Thymus (tissue), 11 donors: Measurements from ENCODE around the gene GRIN2B. TPM values are rescaled to one million over a fixed set of nuclear protein-coding genes. Genes with fewer than 3 reads are reported as not detected.

ENCODE experiments used
- DNase-seq, 9 donors: peaks; one replicate each; pipeline ENCODE4 v3.0.0-alpha.2; 2013; ENCODE audit warnings: low spot score in 9 of 9, low read depth in 6 of 9, missing footprints in 1 of 9
- H3K27ac ChIP-seq, 2 donors: one replicate each; pipeline ENCODE4 v1.5.1; 2013; ENCODE audit warnings: control low read depth in 1 of 2, low read depth in 1 of 2, low read length in 1 of 2, mild to moderate bottlenecking in 1 of 2, moderate library complexity in 1 of 2
- H3K27me3 ChIP-seq, 2 donors: one replicate each; pipeline ENCODE4 v1.5.1; 2013; ENCODE audit warnings: low read length in 1 of 2; ENCODE audit not compliant: control insufficient read depth in 2 of 2, insufficient read depth in 1 of 2
- H3K36me3 ChIP-seq, 2 donors: one replicate each; pipeline ENCODE4 v1.5.1; 2013; ENCODE audit warnings: low read length in 1 of 2, mild to moderate bottlenecking in 1 of 2, moderate library complexity in 1 of 2; ENCODE audit not compliant: control insufficient read depth in 2 of 2, insufficient read depth in 2 of 2
- H3K4me1 ChIP-seq, 2 donors: one replicate each; pipeline ENCODE4 v1.5.1; 2013; ENCODE audit warnings: low read length in 2 of 2; ENCODE audit not compliant: control insufficient read depth in 2 of 2, insufficient read depth in 2 of 2
- H3K4me3 ChIP-seq, 2 donors: one replicate each; pipeline ENCODE4 v1.5.1; 2013; ENCODE audit warnings: low read length in 2 of 2, control low read depth in 1 of 2, mild to moderate bottlenecking in 1 of 2
- H3K9me3 ChIP-seq, 2 donors: one replicate each; pipeline ENCODE4 v1.5.1; 2013; ENCODE audit warnings: low read length in 1 of 2, mild to moderate bottlenecking in 1 of 2; ENCODE audit not compliant: control insufficient read depth in 2 of 2, insufficient read depth in 1 of 2
- WGBS: extraction: QIAGEN DNeasy Blood & Tissue Kit; methylation state at CpG from one replicate; pipeline ENCODE4 v1.1.7; 2013; 5-methylcytosine and 5-hydroxymethylcytosine counted together
- polyA plus RNA-seq: library from polyadenylated mRNA; stranded (reverse); fragments of 200-250 nt; gene quantifications from one replicate; pipeline ENCODE4 v1.2.3, GENCODE V29; 2013
- total RNA-seq: library from RNA; stranded (reverse); fragments of 120-200 nt; gene quantifications from one replicate; pipeline ENCODE4 v1.2.4, GENCODE V29; 2013
- donor health status: healthy.

Gene GRIN2B
- total and polyA plus RNA-seq, 2 donors, result under 0.01 to 0.02 TPM

DNA sequence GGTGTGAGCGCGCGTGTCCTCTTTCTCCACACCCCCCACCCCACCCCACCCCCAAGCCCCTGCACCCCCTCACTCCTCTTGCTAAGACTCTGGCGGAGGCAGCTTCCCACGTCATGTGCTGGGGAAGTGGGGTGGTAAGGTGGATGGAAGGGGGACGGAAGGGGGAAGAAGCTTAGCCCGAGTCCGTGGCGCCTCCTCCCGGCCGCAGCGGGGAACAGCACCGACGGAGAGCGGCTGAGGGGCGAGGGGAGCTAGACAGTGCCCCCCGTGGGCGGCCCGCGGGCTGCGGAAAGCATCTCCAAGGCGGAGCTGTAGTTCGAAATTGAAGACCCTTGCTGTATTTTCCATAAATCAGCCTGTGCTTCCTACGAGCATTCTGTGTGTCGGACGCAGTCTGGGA is 588 bp upstream of the GRIN2B start:
- Histone ChIP-seq H3K4me3 (no peak overlapping the region), H3K27me3 (peaks cover 23 to 47% of the 10 kb centered on the region in 2 donors), H3K4me1 (no peaks in the 10 kb centered on the region), H3K9me3 (peaks cover 0 to 1% of the 10 kb centered on the region in 2 donors), H3K36me3 (no peaks in the 10 kb centered on the region), H3K27ac (no peak overlapping the region)
- WGBS, result 5% methylated on average over 26 of the region's 26 CpGs
- DNase-seq, result peak in 1 of 9 donors; percentile 2

DNA sequence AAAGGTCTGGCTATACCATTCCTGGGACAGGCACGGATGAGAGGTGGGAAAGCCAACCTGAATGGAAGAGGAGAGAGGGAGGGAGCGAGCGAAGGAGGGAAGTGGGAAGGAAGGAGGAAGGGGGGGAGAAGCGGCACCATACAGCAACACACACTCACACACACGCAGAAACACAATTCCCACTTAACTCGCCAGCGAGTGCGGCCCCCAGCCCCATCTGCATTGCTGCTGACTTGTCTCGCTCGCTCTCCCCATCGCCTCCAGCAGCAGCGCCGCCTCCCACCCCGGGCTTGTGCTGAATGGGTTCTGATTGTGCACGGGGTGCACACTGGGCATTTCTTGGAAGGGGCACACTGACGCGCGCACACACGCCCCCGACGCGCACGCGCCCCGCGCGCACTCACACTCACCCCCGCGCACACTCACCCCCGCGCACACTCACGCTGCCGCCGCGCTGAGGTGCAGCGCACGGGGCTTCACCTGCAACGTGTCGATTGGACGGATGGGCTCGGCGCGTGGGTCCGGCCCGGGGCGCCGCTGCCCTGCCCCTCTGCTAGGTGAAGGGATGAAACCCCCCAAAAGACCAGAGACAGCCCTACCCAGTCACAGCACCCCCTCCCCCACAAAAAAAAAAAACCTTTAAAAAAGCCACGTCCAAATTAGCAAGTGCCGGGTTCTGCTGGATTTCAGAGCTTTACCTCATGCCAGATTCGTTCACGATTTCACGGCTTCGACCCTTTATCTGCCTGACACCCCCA is 685 bp downstream of the GRIN2B start:
- DNase-seq, result no peak
- Histone ChIP-seq H3K4me3 (no peak overlapping the region), H3K36me3 (no peaks in the 10 kb centered on the region), H3K9me3 (peaks cover 0 to 1% of the 10 kb centered on the region in 2 donors), H3K27me3 (peaks cover 23 to 47% of the 10 kb centered on the region in 2 donors), H3K4me1 (no peaks in the 10 kb centered on the region), H3K27ac (no peak overlapping the region)
- 3% methylated on average over 53 of the region's 53 CpGs for WGBS

- Histone ChIP-seq H3K27ac (no peak overlapping the region), H3K36me3 (no peaks in the 10 kb centered on the region), H3K27me3 (peaks cover 23 to 47% of the 10 kb centered on the region in 2 donors), H3K9me3 (peaks cover 0 to 1% of the 10 kb centered on the region in 2 donors), H3K4me3 (no peak overlapping the region), H3K4me1 (no peaks in the 10 kb centered on the region)
- 25% methylated on average over 15 of the region's 15 CpGs for WGBS
- no peak for DNase-seq
These were observed 1.5 kb downstream of the GRIN2B start for GRCh38 chr12:13979772-13980378.

DNA sequence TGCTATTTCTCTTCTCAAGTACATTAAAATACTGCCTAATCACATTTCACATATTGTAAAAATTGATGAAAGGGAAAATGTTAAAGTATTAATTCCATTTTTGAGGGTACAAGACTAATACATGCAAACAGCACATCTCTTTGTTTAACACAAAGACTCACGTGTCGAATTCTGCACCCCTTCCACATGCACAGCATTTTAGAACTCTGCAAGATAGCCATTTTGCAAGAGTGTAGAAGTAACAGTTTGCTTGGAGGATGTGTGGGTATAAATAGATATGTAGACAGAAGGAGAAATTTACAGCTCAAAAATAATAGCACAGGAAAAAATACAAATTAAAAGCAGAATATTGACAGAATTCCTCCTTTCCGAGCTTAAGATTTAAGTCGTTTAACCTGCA is 2.5 kb downstream of the GRIN2B start:
- 84% methylated on average over 4 of the region's 4 CpGs for WGBS
- H3K36me3 ChIP-seq, result no peaks in the 10 kb centered on the region
- H3K9me3 ChIP-seq, result peaks cover 0 to 1% of the 10 kb centered on the region in 2 donors
- no peaks in the 10 kb centered on the region for H3K4me1 ChIP-seq
- H3K4me3 ChIP-seq, result no peak overlapping the region
- DNase-seq, result no peak
- H3K27ac ChIP-seq, result no peak overlapping the region
- peaks cover 23 to 47% of the 10 kb centered on the region in 2 donors for H3K27me3 ChIP-seq

DNA sequence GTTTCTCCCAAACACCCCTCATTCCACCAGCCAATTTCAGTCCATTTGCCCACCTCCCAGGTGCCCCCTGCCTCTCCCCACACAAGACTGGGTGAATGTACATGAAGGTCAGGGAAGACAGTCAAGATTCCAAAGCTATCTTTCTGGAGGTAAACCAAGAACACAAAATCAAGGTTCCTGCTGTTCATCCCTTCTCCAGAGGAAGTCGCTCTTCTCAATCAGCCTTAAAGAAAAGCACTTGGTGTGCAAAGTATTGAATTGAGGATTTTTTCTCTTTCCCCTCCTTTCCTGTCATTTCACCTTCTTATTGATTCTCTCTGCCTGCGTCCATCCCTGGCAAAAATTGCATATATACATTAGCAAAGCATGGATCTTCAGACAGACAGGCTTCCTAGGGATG is 4.5 kb downstream of the GRIN2B start:
- no peaks in the 10 kb centered on the region for H3K36me3 ChIP-seq
- H3K4me3 ChIP-seq, result no peak overlapping the region
- H3K4me1 ChIP-seq, result no peaks in the 10 kb centered on the region
- no peak for DNase-seq
- no peaks in the 10 kb centered on the region for H3K9me3 ChIP-seq
- 77% methylated on average over 2 of the region's 2 CpGs for WGBS
- H3K27ac ChIP-seq, result no peak overlapping the region
- peaks cover 21 to 32% of the 10 kb centered on the region in 2 donors for H3K27me3 ChIP-seq

DNA sequence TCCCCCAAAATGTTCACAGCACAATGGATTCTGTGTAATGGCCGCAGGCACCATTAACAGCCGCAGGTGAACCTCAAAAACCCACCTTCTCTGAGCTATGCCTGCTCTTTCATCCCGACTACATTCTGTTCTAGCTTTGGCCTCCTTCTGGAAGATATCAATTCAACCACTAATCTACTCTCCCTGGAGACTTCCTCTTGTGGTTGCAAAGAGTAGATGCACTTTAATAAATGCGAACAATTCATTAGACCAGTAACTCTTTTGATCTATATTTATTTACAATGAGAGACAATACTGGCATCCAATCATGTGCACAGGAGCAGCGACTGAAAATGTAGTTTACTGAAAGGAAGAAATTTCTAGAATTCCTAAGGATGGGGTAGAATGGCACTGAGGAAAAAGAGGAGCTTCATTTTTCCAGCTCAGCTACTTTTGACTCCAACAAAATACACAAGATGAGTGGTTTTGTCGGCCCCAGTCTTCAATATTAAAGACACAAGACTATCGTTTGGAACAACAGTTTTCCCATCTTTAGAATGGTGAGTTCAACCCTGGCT is 5.3 kb downstream of the GRIN2B start:
- H3K27ac ChIP-seq, result no peak overlapping the region
- peaks cover 17 to 24% of the 10 kb centered on the region in 2 donors for H3K27me3 ChIP-seq
- no peak overlapping the region for H3K4me3 ChIP-seq
- WGBS, result 86% methylated on average over 7 of the region's 7 CpGs
- H3K9me3 ChIP-seq, result no peaks in the 10 kb centered on the region
- DNase-seq, result no peak
- no peaks in the 10 kb centered on the region for H3K36me3 ChIP-seq
- H3K4me1 ChIP-seq, result no peaks in the 10 kb centered on the region

DNA sequence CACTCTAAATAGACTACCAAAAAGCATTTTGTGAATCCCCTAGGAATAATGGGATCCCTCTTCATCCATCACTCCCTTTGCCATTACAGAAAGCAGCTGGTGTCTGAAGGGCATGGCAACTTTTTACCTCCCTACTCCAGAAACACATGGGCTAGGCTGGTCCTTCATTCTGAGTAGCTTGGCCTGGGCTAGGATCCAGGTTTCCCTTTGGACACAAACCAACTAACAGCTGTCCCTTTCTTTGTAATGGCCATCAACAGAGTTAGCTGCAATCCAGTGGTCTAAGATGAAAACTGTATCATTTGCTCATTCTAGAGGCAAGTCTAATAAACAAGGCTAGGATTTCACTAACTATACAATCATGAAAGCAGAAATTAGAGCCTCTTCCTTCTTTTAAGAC is 7.4 kb downstream of the GRIN2B start:
- Histone ChIP-seq H3K27me3 (peaks cover 0 to 5% of the 10 kb centered on the region in 2 donors), H3K4me1 (no peaks in the 10 kb centered on the region), H3K9me3 (no peaks in the 10 kb centered on the region), H3K27ac (no peak overlapping the region), H3K4me3 (no peak overlapping the region), H3K36me3 (no peaks in the 10 kb centered on the region)
- DNase-seq, result no peak

DNA sequence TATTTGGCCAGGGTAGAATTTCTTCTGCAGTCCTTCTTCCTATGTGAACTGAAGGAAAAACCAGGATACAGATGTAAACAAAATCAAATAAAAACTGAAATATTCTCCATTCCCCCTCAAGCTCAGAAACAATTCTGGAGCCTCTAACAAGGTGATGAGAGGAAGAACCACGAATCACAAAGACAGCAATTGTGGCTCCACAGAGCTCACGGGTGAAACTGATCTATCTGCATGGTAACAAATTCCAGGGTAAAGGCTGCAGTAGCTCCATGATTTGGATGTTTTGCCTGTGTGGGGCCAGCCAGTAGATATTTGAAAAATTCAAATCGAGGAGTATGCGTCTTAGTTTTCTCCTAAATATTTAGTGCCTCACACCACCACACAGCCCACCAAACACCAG is 10.6 kb downstream of the GRIN2B start:
- WGBS, result 77% methylated on average over 4 of the region's 4 CpGs
- Histone ChIP-seq H3K36me3 (no peaks in the 10 kb centered on the region), H3K4me3 (no peak overlapping the region), H3K27ac (no peak overlapping the region), H3K27me3 (no peaks in the 10 kb centered on the region), H3K9me3 (no peaks in the 10 kb centered on the region), H3K4me1 (no peaks in the 10 kb centered on the region)
- no peak for DNase-seq

- Histone ChIP-seq H3K27me3 (no peaks in the 10 kb centered on the region), H3K4me1 (no peaks in the 10 kb centered on the region), H3K27ac (no peak overlapping the region), H3K4me3 (no peak overlapping the region), H3K9me3 (no peaks in the 10 kb centered on the region), H3K36me3 (no peaks in the 10 kb centered on the region)
- 85% methylated on average over 3 of the region's 3 CpGs for WGBS
- no peak for DNase-seq
These were observed 13.1 kb downstream of the GRIN2B start for GRCh38 chr12:13968281-13968680.
